ENCODE results near the gene UTF1.

UTF1 gene

GRCh38 chr10:133201948-133202725 lies 27.9 kb upstream of the UTF1 start:
- Mint-ChIP-seq H3K4me1 (ENCODE audit: low read depth) (no peaks in the 10 kb centered on the region), H3K27ac (no peak overlapping the region), H3K9me3 (no peaks in the 10 kb centered on the region), H3K36me3 (ENCODE audit: low read depth) (no peaks in the 10 kb centered on the region), H3K4me3 (no peak overlapping the region), H3K27me3 (no peaks in the 10 kb centered on the region)
- DNase-seq, result no peak

GRCh38 chr10:133202778-133203651 lies 27.0 kb upstream of the UTF1 start:
- Mint-ChIP-seq H3K36me3 (ENCODE audit: low read depth) (no peaks in the 10 kb centered on the region), H3K4me1 (ENCODE audit: low read depth) (no peaks in the 10 kb centered on the region), H3K27me3 (no peaks in the 10 kb centered on the region), H3K9me3 (no peaks in the 10 kb centered on the region), H3K27ac (no peak overlapping the region), H3K4me3 (no peak overlapping the region)
- DNase-seq, result no peak

GRCh38 chr10:133203652-133204195 lies 26.3 kb upstream of the UTF1 start:
- Mint-ChIP-seq H3K27me3 (no peaks in the 10 kb centered on the region), H3K4me1 (ENCODE audit: low read depth) (no peaks in the 10 kb centered on the region), H3K36me3 (ENCODE audit: low read depth) (no peaks in the 10 kb centered on the region), H3K9me3 (no peaks in the 10 kb centered on the region), H3K27ac (no peak overlapping the region), H3K4me3 (no peak overlapping the region)
- no peak for DNase-seq

- no peaks in the 10 kb centered on the region for H3K4me1 Mint-ChIP-seq (ENCODE audit: low read depth)
- DNase-seq, result no peak
- H3K4me3 Mint-ChIP-seq, result no peak overlapping the region
- no peak overlapping the region for H3K27ac Mint-ChIP-seq
- no peaks in the 10 kb centered on the region for H3K9me3 Mint-ChIP-seq
- H3K36me3 Mint-ChIP-seq (ENCODE audit: low read depth), result no peaks in the 10 kb centered on the region
- H3K27me3 Mint-ChIP-seq, result no peaks in the 10 kb centered on the region
Measured at GRCh38 chr10:133204226-133205015, 25.6 kb upstream of the UTF1 start.

GRCh38 chr10:133205146-133205545 lies 24.9 kb upstream of the UTF1 start:
- Mint-ChIP-seq H3K4me3 (no peak overlapping the region), H3K36me3 (ENCODE audit: low read depth) (no peaks in the 10 kb centered on the region), H3K27ac (no peak overlapping the region), H3K27me3 (no peaks in the 10 kb centered on the region), H3K9me3 (no peaks in the 10 kb centered on the region), H3K4me1 (ENCODE audit: low read depth) (no peaks in the 10 kb centered on the region)
- DNase-seq, result no peak

GRCh38 chr10:133206356-133207040 lies 23.5 kb upstream of the UTF1 start:
- H3K27ac Mint-ChIP-seq, result no peak overlapping the region
- no peaks in the 10 kb centered on the region for H3K36me3 Mint-ChIP-seq (ENCODE audit: low read depth)
- H3K27me3 Mint-ChIP-seq, result peaks cover 2% of the 10 kb centered on the region
- H3K4me1 Mint-ChIP-seq (ENCODE audit: low read depth), result peaks cover 2% of the 10 kb centered on the region
- H3K9me3 Mint-ChIP-seq, result no peaks in the 10 kb centered on the region
- DNase-seq, result no peak
- H3K4me3 Mint-ChIP-seq, result no peak overlapping the region

- H3K9me3 Mint-ChIP-seq, result no peaks in the 10 kb centered on the region
- peaks cover 2% of the 10 kb centered on the region for H3K27me3 Mint-ChIP-seq
- H3K4me1 Mint-ChIP-seq (ENCODE audit: low read depth), result peaks cover 2% of the 10 kb centered on the region
- no peak overlapping the region for H3K4me3 Mint-ChIP-seq
- H3K36me3 Mint-ChIP-seq (ENCODE audit: low read depth), result no peaks in the 10 kb centered on the region
- DNase-seq, result no peak
- no peak overlapping the region for H3K27ac Mint-ChIP-seq
Measured at GRCh38 chr10:133207041-133207600, 22.9 kb upstream of the UTF1 start.

- DNase-seq, result no peak
- no peak overlapping the region for H3K4me3 Mint-ChIP-seq
- H3K27me3 Mint-ChIP-seq, result peaks cover 2% of the 10 kb centered on the region
- H3K4me1 Mint-ChIP-seq (ENCODE audit: low read depth), result peaks cover 2% of the 10 kb centered on the region
- H3K36me3 Mint-ChIP-seq (ENCODE audit: low read depth), result no peaks in the 10 kb centered on the region
- no peaks in the 10 kb centered on the region for H3K9me3 Mint-ChIP-seq
- no peak overlapping the region for H3K27ac Mint-ChIP-seq
Measured at GRCh38 chr10:133207627-133208026, 22.4 kb upstream of the UTF1 start.

- no peak for DNase-seq
- H3K9me3 Mint-ChIP-seq, result no peaks in the 10 kb centered on the region
- no peak overlapping the region for H3K4me3 Mint-ChIP-seq
- H3K36me3 Mint-ChIP-seq (ENCODE audit: low read depth), result no peaks in the 10 kb centered on the region
- H3K4me1 Mint-ChIP-seq (ENCODE audit: low read depth), result peaks cover 2% of the 10 kb centered on the region
- H3K27ac Mint-ChIP-seq, result no peak overlapping the region
- H3K27me3 Mint-ChIP-seq, result peaks cover 2% of the 10 kb centered on the region
Measured at GRCh38 chr10:133208466-133208865, 21.6 kb upstream of the UTF1 start.

- Mint-ChIP-seq H3K27ac (no peak overlapping the region), H3K27me3 (peaks cover 2% of the 10 kb centered on the region), H3K4me1 (ENCODE audit: low read depth) (peaks cover 2% of the 10 kb centered on the region), H3K9me3 (no peaks in the 10 kb centered on the region), H3K36me3 (ENCODE audit: low read depth) (no peaks in the 10 kb centered on the region), H3K4me3 (no peak overlapping the region)
- no peak for DNase-seq
Measured at GRCh38 chr10:133209117-133209516, 20.9 kb upstream of the UTF1 start.

- DNase-seq, result no peak
- no peak overlapping the region for H3K4me3 Mint-ChIP-seq
- no peaks in the 10 kb centered on the region for H3K36me3 Mint-ChIP-seq (ENCODE audit: low read depth)
- peaks cover 2% of the 10 kb centered on the region for H3K27me3 Mint-ChIP-seq
- H3K27ac Mint-ChIP-seq, result no peak overlapping the region
- peaks cover 2% of the 10 kb centered on the region for H3K4me1 Mint-ChIP-seq (ENCODE audit: low read depth)
- H3K9me3 Mint-ChIP-seq, result no peaks in the 10 kb centered on the region
Measured at GRCh38 chr10:133209641-133210040, 20.4 kb upstream of the UTF1 start.

- Mint-ChIP-seq H3K9me3 (no peaks in the 10 kb centered on the region), H3K27me3 (peaks cover 2% of the 10 kb centered on the region), H3K4me1 (ENCODE audit: low read depth) (peaks cover 2% of the 10 kb centered on the region), H3K4me3 (no peak overlapping the region), H3K36me3 (ENCODE audit: low read depth) (no peaks in the 10 kb centered on the region), H3K27ac (no peak overlapping the region)
- no peak for DNase-seq
Measured at GRCh38 chr10:133210398-133211140, 19.4 kb upstream of the UTF1 start.

GRCh38 chr10:133211141-133211830 lies 18.7 kb upstream of the UTF1 start:
- Mint-ChIP-seq H3K9me3 (no peaks in the 10 kb centered on the region), H3K4me3 (no peak overlapping the region), H3K27ac (no peak overlapping the region), H3K36me3 (ENCODE audit: low read depth) (no peaks in the 10 kb centered on the region), H3K27me3 (peaks cover 2% of the 10 kb centered on the region), H3K4me1 (ENCODE audit: low read depth) (peaks cover 2% of the 10 kb centered on the region)
- no peak for DNase-seq

All from activated T-cell treated with anti-CD3 and anti-CD28 coated beads, Interleukin-2, amount 50 U/mL, for 24 hours (primary cell).